ENCODE results near the gene STX19.
A peak's percentile ranks its signal among the peaks of the same experiment; 100 is the strongest.
"Not testable (repeated sequence)": the region's sequence is repeated elsewhere in the genome, so short reads cannot be mapped to it uniquely, and the experiment has no call there.

Gene STX19

GRCh38 chr3:94028093-94028837 is at the start of gene STX19:
TSS of gene STX19 (minus strand) at chr3:94028597. CDS start at chr3:94015269, 13,328 bp downstream.
- no peak for DNase-seq

- DNase-seq, result no peak
Observed at GRCh38 chr3:94076055-94076454, 47.7 kb upstream of the STX19 start.

- no peak for DNase-seq
Observed at GRCh38 chr3:94071713-94072284, 43.4 kb upstream of the STX19 start.

GRCh38 chr3:94070341-94070911 is 42.0 kb upstream of the STX19 start:
- DNase-seq, result no peak

GRCh38 chr3:94069194-94069813 is 40.9 kb upstream of the STX19 start:
- DNase-seq, result no peak

GRCh38 chr3:94066506-94067500 is 38.4 kb upstream of the STX19 start:
- no peak for DNase-seq

- DNase-seq, result no peak
Observed at GRCh38 chr3:94065819-94066480, 37.6 kb upstream of the STX19 start.

GRCh38 chr3:94065122-94065521 is 36.7 kb upstream of the STX19 start:
- no peak for DNase-seq

GRCh38 chr3:94064243-94064860 is 36.0 kb upstream of the STX19 start:
- DNase-seq, result no peak

- no peak for DNase-seq
Observed at GRCh38 chr3:94063496-94064119, 35.2 kb upstream of the STX19 start.

- peak; percentile 79 for DNase-seq
Observed at GRCh38 chr3:94062513-94063404, 34.4 kb upstream of the STX19 start, which contains the start of the genes DHFR2 and NSUN3. TSS of gene DHFR2 (minus strand) at chr3:94062916. CDS start at chr3:94061511, 1,405 bp downstream. TSS of gene NSUN3 (plus strand) at chr3:94063061. CDS start at chr3:94063127, 66 bp downstream.

GRCh38 chr3:94061297-94061696 is 32.9 kb upstream of the STX19 start:
- no peak for DNase-seq

GRCh38 chr3:94050546-94050945 is 22.1 kb upstream of the STX19 start:
- DNase-seq, result no peak

- DNase-seq, result no peak
Observed at GRCh38 chr3:94049267-94049666, 20.9 kb upstream of the STX19 start.

GRCh38 chr3:94046533-94046932 is 18.1 kb upstream of the STX19 start:
- DNase-seq, result no peak

- not testable (repeated sequence) for DNase-seq
Observed at GRCh38 chr3:94044100-94044936, 15.9 kb upstream of the STX19 start.

GRCh38 chr3:94043285-94043684 is 14.9 kb upstream of the STX19 start:
- DNase-seq, result no peak

GRCh38 chr3:94036909-94037507 is 8.6 kb upstream of the STX19 start:
- no peak for DNase-seq
